NCI-H2227 (cell line): ENCODE results near the gene KCNK2.
A peak's percentile ranks its signal among the peaks of the same experiment; 100 is the strongest.

Source experiments
- DNase-seq: peaks from one replicate; lab custom pipeline; 2025; ENCODE audit not compliant: unreplicated experiment; lab: John Stamatoyannopoulos, UW

The KCNK2 gene, protein sequence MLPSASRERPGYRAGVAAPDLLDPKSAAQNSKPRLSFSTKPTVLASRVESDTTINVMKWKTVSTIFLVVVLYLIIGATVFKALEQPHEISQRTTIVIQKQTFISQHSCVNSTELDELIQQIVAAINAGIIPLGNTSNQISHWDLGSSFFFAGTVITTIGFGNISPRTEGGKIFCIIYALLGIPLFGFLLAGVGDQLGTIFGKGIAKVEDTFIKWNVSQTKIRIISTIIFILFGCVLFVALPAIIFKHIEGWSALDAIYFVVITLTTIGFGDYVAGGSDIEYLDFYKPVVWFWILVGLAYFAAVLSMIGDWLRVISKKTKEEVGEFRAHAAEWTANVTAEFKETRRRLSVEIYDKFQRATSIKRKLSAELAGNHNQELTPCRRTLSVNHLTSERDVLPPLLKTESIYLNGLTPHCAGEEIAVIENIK

DNA sequence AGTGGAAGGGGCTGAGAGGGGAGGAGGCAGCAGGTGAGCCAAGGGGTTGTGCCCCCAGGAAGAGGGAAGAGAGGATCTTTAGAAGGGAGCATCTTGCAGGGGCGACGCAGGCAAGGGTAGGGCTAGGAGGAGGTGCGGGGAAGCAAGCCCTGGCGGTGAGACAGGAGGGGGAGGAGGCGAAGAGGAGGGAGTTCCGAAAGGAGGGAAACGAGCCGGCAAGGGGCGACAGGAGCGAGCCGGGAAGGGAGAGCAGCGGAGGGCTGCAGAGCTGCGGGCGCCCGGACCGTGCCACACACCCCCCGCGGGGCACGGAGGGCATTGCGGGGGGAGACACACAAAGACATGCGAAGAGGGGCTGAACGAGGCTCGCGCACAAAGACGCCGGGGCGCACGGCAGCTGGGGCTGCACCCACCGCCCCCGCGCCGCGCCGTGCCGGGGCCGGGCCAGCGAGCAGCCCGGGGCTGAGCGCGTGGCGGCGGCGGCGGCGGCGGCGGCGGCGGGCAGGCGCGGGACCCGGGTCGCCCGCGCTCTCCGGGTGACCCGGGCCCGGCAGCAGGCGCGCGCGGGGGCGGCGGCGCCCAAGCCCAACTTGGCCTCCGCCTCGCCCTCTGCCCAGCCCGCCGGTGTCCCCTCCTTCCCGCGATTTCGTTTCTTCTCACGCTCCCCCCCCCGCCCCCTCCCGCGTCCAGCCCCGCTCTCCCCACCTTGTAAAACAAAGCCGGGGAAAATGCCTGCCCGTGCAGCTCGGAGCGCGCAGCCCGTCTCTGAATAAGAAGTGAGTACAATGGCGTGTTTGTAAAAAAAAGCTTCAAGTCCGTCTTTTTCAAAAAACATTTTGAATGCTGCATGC lies at the start of gene KCNK2:
TSS of gene KCNK2 (plus strand) at position 206 of the 851 bp plus-strand sequence. CDS start 649 bp downstream, outside the sequence.
- peak; percentile 52 for DNase-seq

DNA sequence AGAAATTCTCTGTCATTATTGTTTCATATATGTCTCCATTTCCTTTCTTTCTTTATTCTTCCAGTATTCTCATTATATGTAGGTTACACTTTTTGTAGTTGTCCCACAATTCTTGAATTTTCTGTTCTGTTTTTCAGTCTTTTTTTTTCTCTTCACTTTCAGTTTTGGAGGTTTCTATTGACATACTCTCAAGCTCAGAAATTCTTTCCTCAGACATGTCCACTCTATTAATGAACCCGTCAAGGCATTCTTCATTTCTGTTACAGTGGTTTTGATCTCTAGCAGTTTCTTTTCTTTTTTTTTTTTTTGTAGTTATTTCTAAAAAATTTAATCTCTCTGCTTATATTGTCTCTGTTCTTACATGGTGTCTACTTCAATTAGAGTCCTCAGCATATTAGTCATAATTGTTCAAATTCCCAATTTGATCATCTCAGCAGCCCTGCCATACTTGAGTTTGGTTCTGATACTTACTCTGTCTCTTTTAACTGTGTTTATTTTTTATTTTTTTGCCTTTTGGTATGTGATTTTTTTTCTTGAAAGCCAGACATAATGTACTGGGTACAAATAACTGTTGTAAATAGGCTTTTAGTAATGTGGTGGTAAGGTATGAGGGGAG lies 49.5 kb upstream of the KCNK2 start:
- no peak for DNase-seq

DNA sequence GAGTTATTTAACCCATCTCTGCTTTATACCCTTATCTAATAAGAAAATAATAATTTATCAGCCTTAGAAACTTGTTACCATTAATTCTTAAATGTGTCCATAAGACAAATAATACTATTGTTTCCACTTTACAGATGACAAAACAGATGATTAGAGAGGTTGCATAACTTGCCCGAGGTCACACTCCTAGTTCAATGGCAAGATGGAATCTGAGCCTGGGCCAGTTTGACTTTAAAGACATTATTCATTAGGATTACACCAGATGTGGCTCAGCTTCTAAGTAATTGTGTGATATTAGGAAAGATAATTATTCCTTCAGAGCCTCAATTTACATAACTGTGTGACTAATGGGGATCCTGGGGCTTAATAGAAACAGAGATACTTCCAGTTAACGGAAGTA lies 42.3 kb upstream of the KCNK2 start:
- DNase-seq: no peak

- DNase-seq: no peak
Measured at GRCh38 chr1:215043401-215043800, 39.1 kb upstream of the KCNK2 start.

GRCh38 chr1:215044151-215044550 lies 38.4 kb upstream of the KCNK2 start:
- no peak for DNase-seq

DNA sequence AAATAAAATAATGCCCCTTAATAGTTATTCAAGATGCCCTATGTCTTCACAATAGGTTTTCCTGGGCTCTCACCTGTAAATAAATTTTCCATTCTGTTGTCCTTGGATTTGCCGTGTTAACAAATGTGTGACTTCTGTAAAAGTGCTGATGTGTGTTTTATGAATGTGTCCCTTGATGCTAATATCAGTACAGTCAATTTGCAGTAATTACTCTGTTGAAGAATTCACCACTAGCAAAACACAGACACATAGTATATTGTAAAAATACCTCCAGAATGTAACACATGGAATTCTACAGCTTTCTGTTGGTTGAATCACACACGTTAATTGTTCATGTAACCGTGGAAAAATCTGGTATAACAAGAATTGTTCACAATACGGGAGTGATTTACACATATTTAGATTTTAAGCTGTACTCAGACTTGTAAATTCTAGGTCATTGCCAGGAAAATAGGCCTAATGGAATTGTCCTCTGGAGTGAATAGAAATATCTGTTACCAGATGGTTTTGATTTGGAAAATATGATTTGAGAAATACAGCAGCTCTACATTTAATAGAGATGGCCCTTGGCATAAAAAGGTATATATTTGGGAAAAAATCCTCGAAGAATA lies 36.7 kb upstream of the KCNK2 start:
- DNase-seq: no peak

DNA sequence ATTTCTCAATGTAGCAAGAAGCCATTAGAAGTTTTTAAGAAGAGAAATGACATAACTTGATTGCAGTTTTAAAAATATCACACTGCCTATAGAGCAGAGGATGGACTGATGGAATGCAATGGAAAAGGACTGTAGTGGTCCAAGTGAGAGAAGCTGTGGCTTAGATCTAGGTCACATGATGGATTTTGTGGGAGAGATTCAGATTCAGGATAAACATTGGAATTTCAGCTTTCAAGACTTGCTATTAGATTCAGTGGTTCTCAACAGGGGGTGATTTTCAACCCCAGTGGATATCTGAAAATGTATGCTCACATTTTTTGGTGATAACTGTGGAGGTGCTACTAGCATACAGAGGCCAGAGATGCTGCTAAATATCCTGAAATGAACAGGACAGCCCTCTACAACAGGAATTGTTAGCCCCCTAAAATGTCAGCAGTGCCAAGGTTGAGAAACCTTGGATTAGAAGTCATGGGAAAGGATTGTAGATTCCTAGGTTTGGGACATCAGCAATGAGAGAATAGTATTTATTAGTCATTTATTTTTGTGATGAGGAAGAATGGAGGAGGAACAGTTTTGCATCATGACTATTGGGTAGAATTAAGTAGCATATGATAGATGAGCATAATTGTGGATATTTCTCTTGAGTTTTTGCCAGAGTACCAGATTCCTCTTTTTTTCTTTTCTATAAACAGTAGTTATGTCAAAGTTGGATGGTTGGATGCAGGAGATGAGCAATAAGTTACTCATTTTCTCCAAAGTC lies 30.1 kb upstream of the KCNK2 start:
- DNase-seq: no peak

DNA sequence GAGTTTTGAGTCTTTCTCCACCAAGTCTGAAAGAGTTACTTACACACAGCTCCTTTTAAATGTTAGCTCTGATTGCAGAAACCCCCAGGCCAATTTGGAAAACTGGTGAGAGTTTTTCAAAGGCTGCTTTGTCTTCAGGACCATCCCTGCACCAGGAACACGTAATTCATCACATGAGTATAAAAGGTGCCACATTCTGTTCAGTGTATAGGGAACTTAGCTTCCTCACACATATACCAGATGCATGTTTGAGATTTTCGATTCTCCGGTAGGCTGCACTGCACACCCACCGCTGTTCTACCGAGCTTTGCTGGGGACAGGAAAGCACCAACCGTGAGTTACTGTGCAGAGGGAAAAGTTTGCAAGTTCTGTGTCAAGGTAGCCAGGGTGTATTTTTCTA lies 28.3 kb upstream of the KCNK2 start:
- DNase-seq: no peak

DNA sequence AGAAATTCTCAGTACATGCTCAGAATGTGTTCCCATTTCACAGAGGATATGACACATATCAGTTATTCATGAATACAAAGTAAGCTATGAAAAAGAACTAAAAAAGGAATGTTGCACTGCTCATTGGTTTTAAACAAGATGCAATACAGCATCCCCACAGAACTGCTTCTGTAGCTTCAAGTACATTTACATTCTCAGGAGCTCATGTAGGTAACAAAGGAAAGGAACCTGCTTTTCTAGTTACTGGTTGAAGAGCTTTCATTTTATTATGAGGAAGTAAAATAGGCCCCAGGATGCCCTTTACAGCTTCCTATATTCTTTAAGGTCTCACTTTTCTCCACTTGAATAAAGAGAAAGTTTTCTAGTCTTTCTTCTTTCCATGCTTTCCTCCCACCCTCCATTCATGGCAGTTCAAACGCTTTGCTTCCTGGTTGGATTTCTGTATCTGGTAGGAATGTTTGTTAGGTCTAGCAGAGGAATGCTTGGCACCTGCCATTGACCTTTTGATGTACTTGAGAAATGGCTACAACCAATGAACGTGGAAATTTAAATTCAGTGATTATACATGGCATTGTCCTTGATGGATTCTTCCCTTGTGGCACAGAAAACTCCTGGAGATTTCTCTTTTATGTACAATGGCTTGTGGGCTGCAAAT lies 27.1 kb upstream of the KCNK2 start:
- DNase-seq: no peak

DNA sequence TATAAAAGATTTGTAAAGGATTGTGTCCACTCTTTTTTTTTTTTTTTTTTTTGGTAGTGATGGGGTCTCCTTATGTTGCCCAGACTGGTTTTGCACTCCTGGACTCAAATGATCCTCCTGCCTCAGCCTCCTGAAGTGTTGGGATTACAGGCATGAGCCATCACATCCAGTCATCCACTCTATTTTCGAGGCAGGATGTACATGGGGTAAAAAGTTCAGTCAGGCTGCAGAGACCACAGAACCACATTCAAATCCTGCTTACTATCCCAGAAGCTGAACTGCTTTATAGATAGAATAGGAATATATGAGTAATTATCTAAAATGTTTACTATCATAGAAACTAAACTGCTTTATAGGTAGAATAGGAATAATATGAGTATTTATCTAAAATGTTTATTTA lies 26.0 kb upstream of the KCNK2 start:
- DNase-seq: no peak

GRCh38 chr1:215059947-215060346 lies 22.6 kb upstream of the KCNK2 start:
- no peak for DNase-seq

- no peak for DNase-seq
Measured at GRCh38 chr1:215064327-215064726, 18.2 kb upstream of the KCNK2 start.

- DNase-seq: peak; percentile 84
Measured at GRCh38 chr1:215071078-215071477, 11.5 kb upstream of the KCNK2 start.

DNA sequence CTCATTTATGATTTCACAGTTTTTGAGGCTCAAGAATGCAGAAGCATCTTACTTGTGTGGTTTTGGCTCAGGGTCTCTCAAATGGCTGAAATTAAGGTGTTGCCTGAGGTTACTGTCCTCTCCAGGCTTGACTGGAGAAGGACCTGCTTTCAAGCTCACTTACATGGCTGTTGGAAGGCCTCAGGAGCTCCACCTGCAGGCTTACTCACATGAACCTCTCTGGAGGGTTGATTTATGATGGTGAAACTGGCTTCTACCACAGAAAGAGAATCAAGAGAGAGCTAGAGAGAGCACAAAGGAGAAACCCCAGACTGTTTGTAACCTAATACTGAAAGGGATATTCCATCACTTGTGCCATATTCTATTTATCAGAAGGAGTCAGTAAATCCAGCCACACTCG lies 6.2 kb upstream of the KCNK2 start:
- DNase-seq: peak; percentile 8

DNA sequence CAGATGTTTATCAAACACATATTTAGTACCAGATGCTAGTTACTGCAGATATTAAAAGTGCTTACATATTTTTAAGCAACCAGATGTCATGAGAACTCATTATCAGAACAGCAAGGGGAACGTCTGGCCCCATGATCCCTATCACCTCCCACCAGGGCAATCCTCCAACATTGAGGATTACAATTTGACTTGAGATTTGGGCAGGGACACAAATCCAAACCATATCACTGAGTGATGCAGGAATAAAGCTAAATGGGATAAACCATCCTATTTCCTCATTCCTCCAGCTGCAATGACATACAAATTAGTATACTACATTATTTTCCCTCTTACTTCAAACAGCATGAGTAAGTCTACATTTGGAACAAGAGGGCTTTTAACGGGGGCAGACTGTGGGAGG lies 3.1 kb upstream of the KCNK2 start:
- no peak for DNase-seq

DNA sequence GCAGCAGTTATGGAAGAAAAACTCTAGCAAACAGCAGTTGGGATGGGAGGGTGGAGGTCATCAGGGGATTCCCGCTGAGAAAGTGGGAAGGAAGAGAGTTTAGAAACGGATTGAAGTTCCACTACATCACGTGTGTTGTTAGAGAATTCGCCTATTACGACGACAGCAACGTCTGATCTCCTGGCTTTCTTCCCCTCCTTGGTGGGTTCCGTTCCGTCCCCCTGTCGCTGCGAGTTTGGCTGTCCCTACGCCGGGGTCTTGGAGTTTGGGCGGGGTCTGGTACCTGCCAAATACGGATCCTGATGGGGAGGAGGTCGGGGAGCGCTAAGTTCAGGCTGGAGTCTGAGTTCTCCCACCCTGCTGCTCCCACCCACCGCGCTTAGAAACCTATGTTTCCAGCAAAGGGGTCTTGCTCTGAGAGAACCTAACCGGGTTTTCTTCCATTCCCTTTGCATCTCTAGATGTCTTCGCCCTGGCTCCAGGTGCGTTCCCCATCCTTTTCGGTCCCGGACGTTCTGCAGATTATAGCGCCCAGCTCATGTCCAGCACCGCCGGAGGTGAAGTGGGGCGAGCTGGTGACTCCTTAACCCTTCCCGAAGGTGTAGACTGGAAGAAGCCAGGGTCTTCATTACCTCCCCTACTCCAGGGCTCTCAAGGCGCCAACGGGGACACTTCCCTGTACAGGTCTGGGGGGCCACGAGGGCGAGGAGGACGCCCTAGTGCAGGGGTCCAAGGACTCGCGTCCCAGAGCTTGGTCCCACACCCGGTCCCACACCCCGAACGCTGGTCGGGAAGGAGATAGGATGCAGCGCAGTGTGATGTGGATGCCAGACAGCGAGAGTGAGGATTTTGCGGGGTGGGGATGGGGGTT lies 641 bp upstream of the KCNK2 start:
- DNase-seq: no peak

- peak; percentile 52 for DNase-seq
Measured at GRCh38 chr1:215083383-215083961, 935 bp downstream of the KCNK2 start.

DNA sequence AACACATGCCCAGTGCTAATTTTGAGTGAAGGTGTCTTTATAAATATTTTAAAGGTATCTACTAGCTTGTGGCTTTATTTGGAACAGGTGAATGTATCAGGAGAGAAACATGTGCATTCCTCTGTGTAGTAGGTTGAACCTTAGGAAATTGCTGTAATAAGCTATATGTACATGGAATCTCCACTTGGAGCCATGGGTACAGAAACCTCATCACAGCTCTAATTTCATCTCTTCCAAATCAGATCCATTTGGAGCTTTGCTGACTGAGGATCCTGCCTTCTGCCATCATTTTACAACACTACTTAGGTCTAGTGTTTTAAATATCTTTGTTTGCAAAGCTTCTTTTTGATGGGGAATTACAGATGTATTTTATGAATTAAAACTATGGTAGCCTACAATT lies 2.1 kb downstream of the KCNK2 start:
- no peak for DNase-seq

- no peak for DNase-seq
Measured at GRCh38 chr1:215087603-215088002, 5.1 kb downstream of the KCNK2 start.
